Activated naive CD4-positive, alpha-beta T cell (primary cell): Measurements from ENCODE around the gene CPNE8.

Experiments used
- DNase-seq, 4 experiments: peaks; one replicate each; lab custom pipeline; 2025; lab: John Stamatoyannopoulos, UW

CPNE8 gene

GRCh38 chr12:38728894-38729293, 176.5 kb downstream of the CPNE8 start:
- no peak for DNase-seq

- no peak for DNase-seq
These were observed 183.7 kb downstream of the CPNE8 start for GRCh38 chr12:38721611-38722252.

GRCh38 chr12:38720661-38721060, 184.7 kb downstream of the CPNE8 start:
- DNase-seq = no peak

DNA sequence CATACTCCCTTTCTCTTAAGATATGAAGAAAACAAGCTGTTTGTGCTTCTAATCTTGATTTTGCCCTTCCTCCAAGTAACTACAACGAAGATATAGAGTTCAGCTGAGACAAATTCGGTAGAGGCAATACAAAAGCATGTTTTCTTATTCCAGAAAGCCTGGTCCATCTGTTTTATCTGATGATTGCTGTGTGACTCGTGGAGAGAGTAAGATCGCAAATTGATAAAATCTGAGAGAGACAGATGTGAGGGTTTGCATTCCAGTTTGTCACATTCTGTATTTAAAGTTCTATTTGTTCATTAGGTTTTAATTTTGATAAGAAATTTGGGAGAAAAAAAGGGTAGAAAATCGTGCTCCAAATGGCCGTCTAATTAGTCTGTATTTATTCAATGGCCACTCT, 192.1 kb downstream of the CPNE8 start:
- DNase-seq = no peak

DNA sequence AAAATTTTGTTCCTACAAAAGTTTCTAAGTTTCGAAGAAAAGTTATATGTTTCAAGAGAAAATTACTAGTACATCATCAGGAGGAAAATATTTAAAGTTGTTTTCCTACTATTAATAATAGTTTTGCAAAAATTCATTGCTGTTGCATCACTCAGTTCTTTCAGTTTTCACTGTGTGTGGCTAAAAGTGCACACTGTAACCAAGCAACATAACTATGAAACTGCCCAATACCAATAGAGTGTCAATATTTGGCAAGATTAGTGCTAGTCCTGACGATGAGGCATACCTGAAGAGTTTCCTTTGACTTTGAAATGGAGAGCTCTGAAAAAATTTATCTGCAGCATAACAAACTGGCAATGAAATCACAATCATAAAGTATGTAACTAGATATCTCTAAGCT, 194.3 kb downstream of the CPNE8 start:
- DNase-seq = no peak

DNA sequence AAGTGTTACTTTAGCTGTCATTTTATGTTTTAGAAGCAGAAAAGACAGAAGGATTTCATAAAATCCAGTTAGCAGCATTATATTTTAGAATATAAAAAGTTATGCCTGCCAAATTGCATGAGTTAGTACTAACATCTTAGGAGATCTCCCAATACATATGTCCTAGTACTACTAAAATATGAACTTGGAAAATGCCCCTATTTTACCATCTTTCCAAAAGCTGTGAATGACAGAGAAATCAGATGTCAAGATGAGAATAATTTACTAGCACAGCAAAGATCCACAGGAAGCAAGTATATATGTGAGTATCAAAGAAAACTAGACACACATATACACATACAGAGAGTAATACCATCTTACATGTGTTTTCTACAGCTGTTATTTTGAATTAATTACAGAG, 196.9 kb downstream of the CPNE8 start:
- DNase-seq = no peak

DNA sequence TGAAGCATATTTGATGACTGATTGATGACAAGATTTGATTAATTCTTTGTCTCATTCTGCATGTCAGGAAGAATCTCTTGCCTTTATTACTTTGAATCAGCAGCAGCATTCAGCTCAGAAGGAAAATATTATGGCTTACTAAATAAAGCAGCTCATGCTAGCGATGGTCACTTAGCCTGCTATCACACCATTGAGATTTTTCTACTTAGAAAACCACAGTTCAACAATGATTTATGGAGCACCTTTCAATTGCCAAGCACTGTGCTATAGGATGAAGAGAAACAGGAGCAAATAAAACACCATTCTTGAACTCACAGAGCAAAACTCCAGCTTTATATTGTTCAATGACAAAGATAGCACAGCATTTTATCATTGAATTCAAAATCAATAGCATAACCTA, 197.7 kb downstream of the CPNE8 start:
- no peak for DNase-seq

DNA sequence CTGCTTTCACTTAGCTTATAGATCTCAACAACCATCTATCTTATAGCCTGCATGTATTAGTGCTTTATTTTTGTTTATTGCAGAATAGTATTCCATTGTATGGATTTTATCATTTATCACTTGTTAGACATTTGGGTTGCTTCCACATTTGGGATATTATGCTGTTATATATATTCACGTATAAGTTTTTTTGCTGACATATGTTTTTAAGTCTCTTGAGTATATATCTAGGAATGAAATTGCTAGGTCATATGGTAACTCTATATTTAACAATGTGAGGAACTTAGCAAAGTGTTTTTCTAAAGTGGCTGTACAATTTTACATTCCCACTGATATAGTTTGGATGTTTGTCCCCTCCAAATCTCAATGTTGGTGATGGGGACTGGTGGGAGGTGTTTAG, 208.1 kb downstream of the CPNE8 start:
- no peak for DNase-seq

GRCh38 chr12:38695057-38695456, 210.3 kb downstream of the CPNE8 start:
- no peak for DNase-seq

DNA sequence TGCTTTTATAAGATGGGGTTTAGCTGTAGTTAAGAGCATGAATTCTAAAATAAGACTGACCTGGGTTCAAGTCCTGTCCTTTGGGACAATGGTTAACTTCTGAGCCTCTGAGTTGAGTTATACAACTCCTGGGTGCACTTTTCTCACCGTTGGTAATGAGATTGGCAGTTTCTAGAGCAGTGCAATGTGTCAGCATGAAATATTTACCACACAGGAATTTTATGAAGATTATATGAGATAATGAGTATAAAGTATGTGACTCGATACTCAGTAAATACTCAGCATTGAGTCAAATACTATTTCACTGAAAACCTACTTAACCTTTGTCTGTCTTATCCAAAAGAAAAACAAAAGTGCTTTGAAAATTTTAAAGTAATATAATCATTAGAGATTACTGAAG, 214.2 kb downstream of the CPNE8 start:
- no peak for DNase-seq

GRCh38 chr12:38690646-38691045, 214.7 kb downstream of the CPNE8 start:
- DNase-seq = no peak

- DNase-seq = no peak
These were observed 215.7 kb downstream of the CPNE8 start for GRCh38 chr12:38689704-38690103.

DNA sequence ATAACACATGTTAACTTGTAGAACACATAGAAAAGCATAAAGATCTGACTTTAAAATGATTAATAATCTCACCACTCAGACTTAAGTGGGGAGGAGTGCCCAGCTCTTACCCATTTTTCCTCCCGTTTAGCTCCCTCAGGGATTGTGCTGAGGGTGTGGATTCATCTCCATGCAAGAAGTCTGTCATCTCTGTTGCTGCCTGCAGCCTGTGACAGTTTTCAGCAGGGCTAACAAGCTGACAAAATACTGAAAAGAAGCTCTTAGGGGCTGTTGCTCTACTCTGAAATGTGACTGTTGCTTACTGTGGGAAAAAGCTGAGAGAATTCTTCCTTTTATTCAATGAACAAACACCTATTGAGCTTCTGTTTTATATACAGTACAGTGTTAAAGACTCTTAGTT, 216.2 kb downstream of the CPNE8 start:
- no peak for DNase-seq

- DNase-seq = no peak
These were observed 222.9 kb downstream of the CPNE8 start for GRCh38 chr12:38682521-38682920.

- DNase-seq = no peak
These were observed 235.9 kb downstream of the CPNE8 start for GRCh38 chr12:38669530-38669929.

DNA sequence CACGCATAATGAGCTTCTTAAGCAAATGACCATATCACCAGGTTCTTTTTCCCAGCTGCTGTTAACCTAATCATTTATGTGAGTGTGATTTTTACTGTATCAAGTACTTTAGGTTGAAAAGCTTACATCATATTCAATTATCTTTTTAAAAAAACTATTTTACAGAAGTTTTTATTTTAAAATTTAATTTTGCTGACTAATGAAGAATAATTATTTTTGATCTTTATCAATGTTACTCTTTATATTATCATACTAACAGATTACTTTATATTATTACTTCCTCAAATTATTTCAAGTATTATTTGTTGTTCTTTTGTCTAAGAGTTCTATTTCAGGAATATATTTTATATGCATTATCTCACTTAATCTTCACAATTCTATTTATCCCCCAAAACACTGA, 236.3 kb downstream of the CPNE8 start:
- no peak for DNase-seq

DNA sequence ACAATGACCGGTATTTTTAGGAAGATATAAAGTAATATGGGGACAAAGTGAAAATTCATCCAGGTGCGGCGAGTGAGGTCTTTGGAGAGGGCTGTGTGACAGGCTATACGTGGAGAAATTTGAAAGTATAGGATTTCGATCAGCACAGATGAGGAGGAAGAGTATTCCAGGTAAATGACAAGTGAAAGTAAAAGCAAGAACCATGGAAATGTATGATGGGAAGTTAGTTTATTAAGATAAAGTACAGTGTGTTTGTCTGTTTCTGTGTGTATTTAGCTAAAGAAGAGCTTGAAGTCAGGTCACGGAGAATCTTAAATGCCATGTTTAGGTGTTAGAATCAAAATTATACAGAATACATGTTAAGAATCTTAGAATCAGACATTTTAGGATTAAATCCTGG, 239.0 kb downstream of the CPNE8 start:
- DNase-seq = no peak

GRCh38 chr12:38664661-38665269, 240.6 kb downstream of the CPNE8 start:
- DNase-seq = no peak

- no peak for DNase-seq
These were observed 242.6 kb downstream of the CPNE8 start for GRCh38 chr12:38662829-38663228.

- DNase-seq = no peak
These were observed 251.7 kb downstream of the CPNE8 start for GRCh38 chr12:38653650-38654049.

- DNase-seq = no peak
These were observed 256.6 kb downstream of the CPNE8 start for GRCh38 chr12:38648813-38649212.

DNA sequence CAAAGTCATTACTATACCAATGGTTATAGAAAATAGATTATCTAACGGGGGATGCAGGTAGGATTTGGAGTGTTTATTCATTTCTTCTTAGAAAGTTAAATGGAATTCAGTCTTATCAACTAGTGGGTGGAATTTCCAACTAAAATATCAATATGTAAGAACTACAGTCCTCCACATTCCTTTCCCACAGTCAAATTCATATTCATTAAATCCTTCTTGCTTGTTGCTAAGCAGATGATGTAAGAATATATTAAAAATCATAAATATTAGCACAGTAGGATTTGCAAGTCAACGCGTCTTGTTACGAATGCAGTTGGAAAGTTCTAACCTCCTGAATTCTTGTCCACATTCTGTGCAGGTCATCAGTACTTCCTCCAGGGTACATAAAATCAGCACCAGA, 259.2 kb downstream of the CPNE8 start:
- no peak for DNase-seq

DNA sequence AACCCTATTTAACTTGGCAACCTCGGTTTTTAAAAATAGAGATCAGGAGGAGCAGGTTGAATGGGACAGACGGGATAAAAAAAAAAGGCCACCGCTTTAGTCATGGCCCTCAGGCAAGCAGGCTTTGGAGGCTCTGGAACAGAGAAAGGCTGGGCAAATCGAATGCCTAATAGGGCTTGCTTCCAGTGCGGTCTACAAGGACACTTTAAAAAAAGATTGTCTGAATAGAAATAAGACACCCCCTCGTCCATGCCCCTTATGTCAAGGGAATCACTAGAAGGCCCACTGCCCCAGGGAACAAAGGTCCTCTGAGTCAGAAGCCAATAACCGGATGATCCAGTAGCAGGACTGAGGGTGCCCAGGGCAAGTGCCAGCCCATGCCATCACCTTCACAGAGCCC, 265.8 kb downstream of the CPNE8 start:
- no peak for DNase-seq

DNA sequence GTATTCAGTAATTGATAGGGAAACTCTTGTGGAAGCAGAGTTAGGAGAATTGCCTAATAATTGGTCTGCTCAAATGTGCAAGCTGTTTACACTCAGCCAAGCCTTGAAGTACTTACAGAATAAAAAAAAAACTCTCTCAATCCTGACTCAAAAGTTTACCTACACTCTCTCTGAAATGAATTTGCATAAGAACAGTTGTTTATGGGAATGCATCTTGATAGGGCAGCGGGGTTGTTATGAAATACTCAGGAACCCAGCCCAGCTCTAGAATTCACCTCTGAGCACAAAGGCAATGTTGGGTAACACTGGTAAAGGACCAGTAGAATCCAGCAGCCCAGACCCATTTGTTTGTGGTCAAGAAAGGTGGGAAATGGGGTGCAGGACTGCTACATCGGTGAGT, 267.0 kb downstream of the CPNE8 start:
- no peak for DNase-seq
